Parathyroid adenoma (tissue), 2 donors: ENCODE results near the gene SUN5.

ENCODE experiments used
- H2AFZ ChIP-seq: fragments of 300-600 bp; sonication (generic); one replicate; pipeline ENCODE4 v1.7.0; 2017; ENCODE audit warnings: antibody characterized with exemption, mild to moderate bottlenecking
- H3K27ac ChIP-seq: fragments of 300-600 bp; sonication (generic); one replicate; pipeline ENCODE4 v1.7.0; 2017
- H3K27me3 ChIP-seq: fragments of 300-600 bp; sonication (generic); one replicate; pipeline ENCODE4 v1.7.0; 2017; ENCODE audit warnings: low read length; ENCODE audit not compliant: control insufficient read depth, insufficient read depth
- H3K36me3 ChIP-seq: fragments of 300-600 bp; sonication (generic); one replicate; pipeline ENCODE4 v1.7.0; 2017; ENCODE audit warnings: low read length; ENCODE audit not compliant: control insufficient read depth, insufficient read depth
- H3K4me1 ChIP-seq: fragments of 300-600 bp; sonication (generic); one replicate; pipeline ENCODE4 v1.7.0; 2017; ENCODE audit warnings: control low read depth
- H3K4me2 ChIP-seq: fragments of 300-600 bp; sonication (generic); one replicate; pipeline ENCODE4 v1.7.0; 2017; ENCODE audit warnings: low read length
- H3K4me3 ChIP-seq: fragments of 300-600 bp; sonication (generic); one replicate; pipeline ENCODE4 v1.7.0; 2017; ENCODE audit warnings: low read depth, low read length
- H3K79me2 ChIP-seq: fragments of 300-600 bp; sonication (generic); one replicate; pipeline ENCODE4 v1.7.0; 2017; ENCODE audit warnings: control low read depth
- H3K9ac ChIP-seq: fragments of 300-600 bp; sonication (generic); one replicate; pipeline ENCODE4 v1.7.0; 2017; ENCODE audit warnings: mild to moderate bottlenecking
- H3K9me3 ChIP-seq: fragments of 300-600 bp; sonication (generic); one replicate; pipeline ENCODE4 v1.7.0; 2017; ENCODE audit warnings: low read length; ENCODE audit not compliant: control insufficient read depth
- CTCF ChIP-seq: fragments of 300-600 bp; sonication (generic); IDR thresholded peaks from one replicate; pipeline ENCODE4 v1.7.0; 2017; ENCODE audit warnings: antibody characterized with exemption, mild to moderate bottlenecking
- donor health status: primary hyperparathyroidism.

Gene SUN5

GRCh38 chr20:32973077-32973717 lies 31.0 kb downstream of the SUN5 start:
- Histone ChIP-seq H3K4me2 (no peak overlapping the region), H3K9ac (no peak overlapping the region), H3K79me2 (no peaks in the 10 kb centered on the region), H2AFZ (no peak overlapping the region), H3K27ac (no peak overlapping the region), H3K9me3 (no peaks in the 10 kb centered on the region), H3K4me3 (no peak overlapping the region), H3K36me3 (no peaks in the 10 kb centered on the region), H3K27me3 (no peaks in the 10 kb centered on the region), H3K4me1 (no peaks in the 10 kb centered on the region)
- no peak for TF ChIP-seq CTCF

DNA sequence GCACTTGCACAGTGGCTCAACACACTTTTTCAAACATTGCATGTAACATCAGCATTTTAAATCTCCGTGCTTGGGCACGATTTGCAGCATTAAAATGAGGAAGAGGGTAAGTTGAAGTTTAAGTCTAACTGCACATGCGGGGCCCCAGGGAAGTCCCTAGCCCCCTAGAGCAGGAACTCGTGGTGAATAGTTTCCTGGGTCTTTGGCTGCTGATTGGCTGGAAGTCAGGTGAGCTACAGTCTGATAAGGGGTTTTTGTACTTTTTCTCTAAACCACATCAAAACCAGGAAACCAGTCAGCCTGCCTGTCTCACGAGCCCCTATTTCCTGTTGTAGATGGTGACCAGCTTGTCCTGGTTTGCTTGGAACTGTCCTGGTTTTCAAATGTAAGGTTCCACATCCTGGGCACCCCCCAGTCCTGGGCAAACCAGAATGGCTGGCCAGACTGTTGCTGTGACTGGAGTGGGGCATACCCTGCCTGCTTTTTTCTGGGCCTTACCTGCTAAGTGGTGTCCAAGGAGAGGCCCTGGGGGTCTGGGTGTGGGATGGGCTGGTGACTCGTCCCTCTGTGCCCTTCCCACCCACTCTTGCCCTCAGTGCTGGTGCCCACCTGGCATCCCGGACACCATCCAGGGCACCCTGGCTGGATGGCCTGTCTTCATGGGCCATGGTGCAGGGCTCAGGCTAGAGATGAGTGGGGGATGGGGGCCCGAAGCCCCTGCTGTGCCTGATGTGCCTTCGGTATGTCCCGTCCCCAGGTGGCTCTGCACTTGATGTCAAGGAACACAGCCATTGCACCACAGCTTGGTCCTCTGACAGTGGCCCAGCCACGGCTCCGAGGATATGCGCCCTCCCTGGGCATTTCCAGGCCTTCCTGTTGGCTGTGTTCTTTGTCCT lies 31.8 kb downstream of the SUN5 start:
- no peak overlapping the region for H3K4me2 ChIP-seq
- no peak overlapping the region for H3K27ac ChIP-seq
- TF ChIP-seq CTCF: no peak
- H3K4me3 ChIP-seq: no peak overlapping the region
- no peaks in the 10 kb centered on the region for H3K79me2 ChIP-seq
- H2AFZ ChIP-seq: no peak overlapping the region
- H3K36me3 ChIP-seq: no peaks in the 10 kb centered on the region
- H3K9ac ChIP-seq: no peak overlapping the region
- H3K9me3 ChIP-seq: no peaks in the 10 kb centered on the region
- no peaks in the 10 kb centered on the region for H3K4me1 ChIP-seq
- no peaks in the 10 kb centered on the region for H3K27me3 ChIP-seq

DNA sequence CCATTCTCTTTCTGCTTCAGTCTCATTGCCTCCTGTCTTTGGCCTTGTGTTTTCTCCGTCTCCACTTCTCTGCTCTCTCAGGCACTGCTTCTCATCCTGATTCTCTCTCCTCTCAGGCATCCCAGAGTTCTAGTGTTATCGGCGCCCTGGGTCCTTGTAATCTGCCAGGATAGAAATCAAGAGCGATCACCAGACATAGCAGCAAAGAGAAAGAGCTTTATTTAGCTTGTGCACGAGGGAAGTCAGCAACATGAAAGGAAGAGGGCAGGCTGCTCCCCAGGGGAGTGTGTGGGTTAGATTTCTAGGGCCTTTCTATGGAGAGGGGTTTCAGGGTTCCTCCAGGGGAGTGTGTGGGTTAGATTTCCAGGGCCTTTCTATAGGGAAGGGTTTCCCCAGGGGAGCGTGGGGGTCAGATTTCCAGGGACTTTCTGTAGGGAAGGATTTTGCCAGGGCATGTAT lies 32.5 kb downstream of the SUN5 start:
- no peaks in the 10 kb centered on the region for H3K27me3 ChIP-seq
- no peaks in the 10 kb centered on the region for H3K79me2 ChIP-seq
- H3K4me3 ChIP-seq: no peak overlapping the region
- no peak overlapping the region for H3K27ac ChIP-seq
- H3K36me3 ChIP-seq: no peaks in the 10 kb centered on the region
- no peaks in the 10 kb centered on the region for H3K4me1 ChIP-seq
- H2AFZ ChIP-seq: no peak overlapping the region
- no peak overlapping the region for H3K4me2 ChIP-seq
- H3K9ac ChIP-seq: no peak overlapping the region
- no peaks in the 10 kb centered on the region for H3K9me3 ChIP-seq
- no peak for TF ChIP-seq CTCF

DNA sequence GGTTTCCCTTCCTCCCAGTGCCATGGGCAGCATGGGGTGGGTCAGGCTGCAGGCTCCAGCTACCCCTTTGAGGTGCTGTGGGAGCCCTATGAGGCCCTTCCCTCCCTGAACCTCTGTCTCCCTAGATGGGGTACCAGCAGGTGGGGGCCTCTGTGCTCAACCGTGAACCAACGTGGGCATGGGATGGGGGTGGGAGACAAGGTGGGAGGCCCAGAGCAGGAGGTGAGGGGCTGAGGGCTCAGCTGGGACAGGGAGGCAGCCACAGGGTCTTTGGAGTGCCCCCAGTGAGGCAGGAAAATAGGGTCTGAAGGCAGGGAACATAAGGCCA lies 33.3 kb downstream of the SUN5 start:
- Histone ChIP-seq H3K36me3 (no peaks in the 10 kb centered on the region), H3K9ac (no peak overlapping the region), H3K4me3 (no peak overlapping the region), H3K9me3 (no peaks in the 10 kb centered on the region), H3K79me2 (no peaks in the 10 kb centered on the region), H3K27me3 (no peaks in the 10 kb centered on the region), H3K27ac (no peak overlapping the region), H3K4me2 (no peak overlapping the region), H3K4me1 (no peaks in the 10 kb centered on the region), H2AFZ (no peak overlapping the region)
- no peak for TF ChIP-seq CTCF
